NCI-H748 (cell line): Measurements from ENCODE around the gene ZBTB16.

Experiments
- DNase-seq: peaks from one replicate; lab custom pipeline; 2025; ENCODE audit not compliant: unreplicated experiment; lab: John Stamatoyannopoulos, UW

Gene ZBTB16

DNA sequence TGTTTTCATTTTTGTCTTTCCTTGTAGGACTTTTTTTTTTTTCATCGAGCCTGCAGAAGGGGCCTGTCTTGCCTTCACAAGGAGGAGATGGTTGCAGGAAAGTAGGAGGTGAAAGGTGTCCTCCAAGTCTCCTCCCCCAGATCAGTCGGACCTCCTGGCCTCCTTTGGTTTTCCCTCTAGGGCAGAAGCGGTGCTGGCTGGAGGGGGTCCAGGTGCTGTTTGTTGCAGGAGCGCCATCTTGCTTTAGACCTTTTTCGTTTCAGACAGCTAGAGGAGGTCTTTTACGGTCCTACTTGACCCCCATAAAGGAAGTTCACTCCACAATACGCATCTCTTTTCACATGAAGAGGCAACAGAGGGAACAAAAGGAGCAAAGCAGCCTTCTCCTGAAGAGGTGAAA is 66.0 kb downstream of the ZBTB16 start:
- no peak for DNase-seq

DNA sequence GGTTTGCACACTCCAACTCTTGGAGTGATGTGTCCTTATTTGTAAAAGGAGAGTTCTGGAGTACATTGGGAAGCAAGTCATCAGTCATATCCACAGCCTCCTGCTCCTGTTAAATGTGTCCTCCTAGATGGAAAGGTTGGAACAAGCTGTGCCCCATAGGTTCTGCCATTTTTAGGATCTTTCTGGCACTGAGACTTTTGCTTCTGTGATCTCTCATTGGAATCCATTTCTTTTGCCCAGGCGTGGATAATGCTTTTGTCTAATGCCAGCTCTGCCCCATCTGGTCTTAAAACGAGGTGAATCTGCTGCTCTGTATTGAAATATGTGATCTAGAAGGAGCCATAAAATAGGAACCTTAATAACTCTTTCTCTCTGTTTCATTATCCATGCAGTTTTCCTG is 66.4 kb downstream of the ZBTB16 start:
- DNase-seq, result no peak

DNA sequence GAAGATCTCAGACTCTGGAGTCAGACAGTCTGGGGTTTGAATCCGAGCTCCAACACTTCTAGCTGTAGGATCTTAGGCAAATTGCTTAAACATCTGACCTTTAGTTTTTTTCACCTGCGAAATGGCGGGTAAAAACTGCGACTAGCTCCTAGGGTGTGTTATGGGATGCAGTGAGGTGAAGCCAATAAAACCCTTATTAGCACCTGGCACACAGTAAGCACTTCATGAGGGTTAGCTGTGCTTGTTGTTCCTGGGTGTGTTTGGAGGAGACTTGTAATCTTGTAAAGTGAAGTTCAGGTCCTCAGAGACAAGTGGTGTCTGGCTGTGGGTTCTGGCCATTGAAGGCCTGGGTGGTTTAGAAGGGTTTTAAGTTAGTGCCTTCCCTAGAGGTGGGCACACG is 68.9 kb downstream of the ZBTB16 start:
- no peak for DNase-seq

DNA sequence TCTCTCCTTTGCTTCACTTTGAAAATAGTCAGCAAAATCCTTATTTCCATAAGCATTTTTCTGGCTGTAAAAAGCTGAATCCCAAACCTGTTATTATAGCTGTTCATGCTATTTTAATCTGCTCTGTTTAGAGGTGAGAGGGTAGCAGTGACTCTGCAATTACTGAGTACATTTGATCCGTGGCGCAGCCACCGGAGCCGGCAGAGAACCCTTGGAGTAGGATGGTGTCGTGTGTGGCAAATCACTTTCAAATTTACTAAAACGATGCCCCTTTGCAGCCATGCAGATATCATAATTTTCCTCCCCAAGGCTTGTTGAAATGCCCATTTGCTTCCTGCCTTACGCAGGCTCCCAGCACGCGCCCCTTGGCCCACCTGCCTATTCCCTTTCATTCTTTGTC is 69.6 kb downstream of the ZBTB16 start:
- DNase-seq, result no peak

DNA sequence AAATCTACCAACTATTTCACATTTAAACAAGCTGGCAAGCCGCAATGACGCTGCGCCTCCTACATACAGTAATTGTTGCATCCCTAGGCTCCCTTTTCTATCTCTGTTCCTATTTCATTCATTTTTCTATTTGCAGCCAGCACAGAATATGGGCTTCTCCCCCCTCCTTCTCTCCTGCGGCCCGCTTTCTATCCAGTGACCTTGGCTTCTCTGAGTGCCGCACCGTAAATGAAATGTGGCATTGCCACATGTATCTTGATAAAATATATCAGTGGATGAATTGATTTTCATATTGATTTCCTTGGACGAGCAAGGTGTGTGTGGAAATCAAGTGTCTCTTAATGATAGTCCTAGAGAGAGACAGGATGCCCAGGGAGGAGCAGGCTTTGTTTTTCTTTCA is 70.2 kb downstream of the ZBTB16 start:
- no peak for DNase-seq

DNA sequence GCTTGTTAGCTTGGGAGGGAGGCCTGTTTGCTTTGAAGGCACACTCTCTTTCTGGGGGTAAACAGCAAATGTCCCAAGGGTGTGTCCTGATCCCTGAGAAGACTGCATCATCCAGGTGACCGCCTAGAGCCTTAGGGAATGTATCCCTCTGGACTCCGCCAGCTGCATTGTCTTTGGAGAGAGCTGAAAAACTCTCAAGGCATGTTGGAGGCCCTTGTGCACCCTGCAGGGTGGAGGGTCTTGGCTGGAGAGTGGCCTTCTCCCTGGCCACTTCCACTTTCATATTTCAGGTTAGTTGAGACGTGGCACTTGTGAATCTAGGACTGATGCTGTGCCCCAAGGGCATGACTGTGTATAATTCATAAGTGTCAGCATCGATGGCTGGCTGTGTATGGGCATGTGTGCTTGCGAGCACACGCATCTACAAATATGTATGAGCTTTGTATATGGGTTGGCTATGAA is 70.6 kb downstream of the ZBTB16 start:
- no peak for DNase-seq

DNA sequence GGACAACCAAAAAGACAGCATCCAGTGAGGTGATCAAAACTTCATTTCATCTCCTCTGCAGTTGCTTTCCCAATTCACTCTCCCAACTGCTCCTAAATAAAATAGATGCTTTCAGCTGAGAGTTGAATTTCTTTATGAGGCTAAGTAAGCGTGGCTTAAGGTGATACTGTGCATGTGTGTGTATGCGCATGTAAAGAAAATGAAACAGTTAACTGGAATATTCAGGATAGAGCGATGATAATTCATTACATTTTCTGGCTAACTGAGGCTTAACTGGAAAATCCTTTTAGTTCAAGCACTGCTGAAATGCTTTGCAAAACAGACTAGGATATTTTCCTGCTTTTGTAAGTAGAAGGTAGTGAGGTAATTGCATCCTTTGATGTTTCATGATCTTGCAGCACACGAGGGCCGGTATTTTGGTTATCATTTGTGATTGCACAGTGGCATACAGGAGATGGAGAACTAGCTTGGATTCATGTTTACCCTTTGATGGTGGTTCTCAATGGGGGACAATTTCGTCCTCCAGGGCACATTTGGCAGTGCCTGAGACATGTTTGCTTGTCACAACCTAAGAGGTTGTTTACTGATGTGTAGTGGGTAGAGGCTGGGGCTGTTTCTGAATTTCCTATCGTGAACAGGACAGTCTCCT is 71.2 kb downstream of the ZBTB16 start:
- no peak for DNase-seq

DNA sequence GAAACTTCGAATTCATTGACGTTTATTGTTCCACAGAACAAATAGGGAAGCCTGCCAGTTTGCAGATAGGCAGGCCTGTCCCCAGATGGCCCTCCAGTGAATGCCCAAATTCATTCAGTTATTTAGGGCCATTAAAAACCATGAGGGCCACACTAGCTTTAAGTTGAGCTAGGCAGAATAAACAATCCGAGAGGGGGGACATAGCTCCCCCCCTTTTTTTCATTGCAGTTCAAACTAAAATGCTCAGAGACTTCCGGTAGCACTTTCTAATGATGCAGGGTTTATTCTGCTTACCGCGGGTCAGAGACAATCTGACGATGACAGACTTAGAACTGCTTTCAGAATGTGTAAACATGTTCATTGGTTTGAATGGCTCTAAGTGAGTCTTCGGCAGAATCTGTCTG is 72.0 kb downstream of the ZBTB16 start:
- DNase-seq, result no peak

DNA sequence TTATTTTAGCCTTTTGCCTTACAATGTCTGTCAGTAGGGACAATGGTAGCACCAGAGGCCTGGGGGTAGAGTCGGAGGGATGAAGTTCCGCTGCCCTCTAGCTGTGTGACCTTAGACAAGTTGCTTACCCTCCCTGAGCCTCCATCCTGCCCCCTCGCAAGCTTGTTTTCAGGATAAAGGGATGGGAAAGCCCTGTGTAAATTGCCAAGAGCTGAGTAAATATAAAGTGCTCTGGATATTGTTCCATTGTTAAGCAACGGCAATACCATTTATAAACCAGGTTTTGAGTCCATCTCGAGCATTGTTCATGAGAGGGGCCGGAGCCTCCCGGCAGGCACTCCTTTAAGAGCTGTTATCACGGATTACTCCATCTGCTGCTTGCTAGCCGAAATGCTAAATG is 72.9 kb downstream of the ZBTB16 start:
- DNase-seq, result peak; percentile 45

DNA sequence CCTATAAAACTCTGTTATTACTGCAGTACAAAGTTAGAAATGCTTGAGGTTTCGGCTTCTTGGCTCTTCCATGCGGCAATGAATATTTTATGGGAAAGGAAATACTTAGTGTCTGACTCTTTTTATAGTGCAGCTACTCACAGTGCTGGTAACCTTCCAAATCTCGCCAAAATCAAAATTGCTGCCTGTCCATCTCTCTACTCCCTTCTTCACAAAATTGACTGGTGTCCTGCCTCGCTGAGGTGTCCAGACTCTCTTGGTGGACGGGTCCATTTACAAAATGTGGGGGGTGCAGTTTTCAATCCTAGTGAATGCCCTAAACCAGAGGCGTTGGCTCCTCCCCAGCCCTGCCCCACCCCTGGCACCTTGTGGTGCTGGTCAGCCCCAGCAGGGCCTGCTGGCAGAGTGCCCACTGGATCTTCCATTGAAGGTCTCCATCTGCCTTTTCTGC is 73.5 kb downstream of the ZBTB16 start:
- no peak for DNase-seq

DNA sequence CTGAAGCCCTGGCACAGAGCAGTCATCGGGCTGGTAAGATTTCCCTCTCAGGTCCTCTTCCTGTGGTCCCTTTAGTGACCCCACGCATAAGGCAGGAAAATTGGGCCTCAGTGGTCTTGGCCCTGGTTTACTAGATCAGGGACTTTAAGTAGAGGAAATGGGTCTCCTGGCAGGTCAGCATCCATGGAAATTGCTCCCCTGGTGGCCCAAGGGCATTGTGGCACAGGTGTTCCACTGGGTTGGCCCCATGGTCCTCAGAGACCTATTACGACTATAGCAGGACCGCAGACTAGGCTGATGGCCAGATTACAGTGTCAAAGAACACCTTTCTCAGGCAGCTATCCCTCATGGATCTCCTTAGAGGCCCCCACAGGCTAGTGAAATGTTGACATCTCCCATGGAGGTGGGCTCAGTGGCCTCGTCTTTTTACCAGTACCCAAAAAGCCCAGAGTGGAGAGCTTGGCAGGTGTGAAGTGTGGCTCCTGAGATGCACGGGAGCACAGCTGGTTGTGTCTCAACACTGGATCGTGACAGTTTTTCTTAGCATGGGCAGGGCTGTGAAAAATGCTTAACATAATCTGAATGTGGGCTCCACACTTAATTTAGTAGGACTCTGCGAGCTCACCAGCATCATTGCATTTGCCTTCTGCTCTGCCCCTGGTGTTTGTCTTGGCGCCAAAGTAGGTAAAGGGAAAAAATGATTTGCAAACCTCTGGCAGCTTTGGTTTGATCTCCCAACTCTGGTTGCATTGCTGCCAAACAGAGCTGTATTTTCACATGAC is 74.2 kb downstream of the ZBTB16 start:
- no peak for DNase-seq

DNA sequence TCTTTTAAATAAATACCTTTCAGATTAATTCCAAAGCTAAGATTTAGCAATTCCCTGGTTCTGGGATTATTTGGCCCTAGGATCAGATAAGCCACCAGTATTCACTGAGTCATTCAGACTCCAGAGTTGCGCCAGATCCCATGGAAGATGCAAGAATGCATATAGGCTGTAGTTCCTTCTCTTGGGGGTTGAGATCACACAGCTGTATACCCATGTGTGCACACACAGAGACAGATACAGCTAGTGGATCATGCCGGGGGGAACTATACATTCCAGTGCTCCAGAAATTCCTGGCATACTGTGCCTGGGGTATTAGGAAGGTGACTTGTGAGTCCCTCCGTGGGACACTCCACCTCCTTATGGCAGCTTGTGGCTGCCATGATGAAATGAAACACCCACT is 75.4 kb downstream of the ZBTB16 start:
- DNase-seq, result no peak

DNA sequence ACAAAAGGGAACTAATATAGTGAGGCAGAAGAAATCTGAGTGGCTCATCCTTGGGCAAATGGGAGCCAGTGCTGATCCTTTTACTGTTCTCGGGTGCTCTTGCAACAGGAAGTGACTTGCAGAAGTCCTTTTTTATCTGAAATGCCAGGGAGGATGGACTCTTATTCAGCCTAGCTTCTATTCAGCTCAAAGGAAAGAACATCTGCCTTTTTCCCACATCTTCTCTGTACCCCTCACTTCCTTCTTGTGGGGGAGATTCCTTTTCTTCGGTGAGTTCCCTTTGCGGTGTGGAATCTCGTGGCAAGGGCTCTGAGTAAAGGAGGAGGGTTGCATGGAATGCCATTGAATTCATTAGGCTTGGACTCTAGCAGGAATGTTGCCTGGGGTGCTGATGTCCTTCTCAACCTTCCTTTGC is 76.2 kb downstream of the ZBTB16 start:
- no peak for DNase-seq

DNA sequence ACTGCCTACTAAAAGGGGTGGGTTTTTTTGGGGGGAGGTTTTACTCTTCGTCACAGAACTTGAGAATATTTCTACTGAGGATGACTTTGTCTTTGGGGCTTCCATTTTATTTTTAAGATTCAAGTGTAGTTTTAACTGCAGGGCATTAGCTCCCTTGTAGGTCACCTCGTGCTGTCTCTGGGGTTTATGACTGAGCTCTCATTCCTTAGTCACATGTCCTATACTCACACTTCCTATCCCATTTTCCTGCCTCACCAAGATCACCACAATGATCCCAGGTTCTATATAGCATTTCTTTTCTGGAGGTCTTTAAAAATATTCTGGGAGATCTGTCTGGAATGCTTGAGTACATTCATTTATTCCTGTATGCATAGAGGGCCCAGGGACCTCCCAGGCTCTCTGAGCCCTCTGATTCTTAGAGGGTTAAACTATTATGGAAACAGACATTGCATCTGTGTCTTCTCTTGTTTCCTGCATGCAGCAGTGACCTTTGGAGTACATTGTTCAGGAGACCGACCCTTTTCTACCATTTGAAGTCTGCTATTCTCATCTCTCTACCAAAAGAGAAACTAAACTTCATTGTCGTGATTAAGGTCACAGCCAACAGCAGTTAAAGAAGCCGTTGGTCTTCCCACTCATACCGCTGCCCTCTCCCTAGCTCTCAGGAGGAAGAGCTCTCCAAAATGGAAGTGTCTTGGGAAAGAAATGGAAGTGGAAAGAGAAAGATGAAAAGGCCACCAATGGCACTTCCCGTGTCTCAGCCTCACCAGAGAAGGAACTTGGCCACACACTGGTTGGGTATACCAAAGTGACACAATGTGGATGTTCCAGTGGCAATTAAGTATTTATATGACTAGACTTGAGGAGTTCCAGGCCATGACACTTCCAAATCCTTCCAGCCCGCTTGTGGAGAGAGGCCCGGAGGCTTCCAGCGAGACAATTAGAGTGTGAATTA is 77.5 kb downstream of the ZBTB16 start:
- DNase-seq, result no peak

DNA sequence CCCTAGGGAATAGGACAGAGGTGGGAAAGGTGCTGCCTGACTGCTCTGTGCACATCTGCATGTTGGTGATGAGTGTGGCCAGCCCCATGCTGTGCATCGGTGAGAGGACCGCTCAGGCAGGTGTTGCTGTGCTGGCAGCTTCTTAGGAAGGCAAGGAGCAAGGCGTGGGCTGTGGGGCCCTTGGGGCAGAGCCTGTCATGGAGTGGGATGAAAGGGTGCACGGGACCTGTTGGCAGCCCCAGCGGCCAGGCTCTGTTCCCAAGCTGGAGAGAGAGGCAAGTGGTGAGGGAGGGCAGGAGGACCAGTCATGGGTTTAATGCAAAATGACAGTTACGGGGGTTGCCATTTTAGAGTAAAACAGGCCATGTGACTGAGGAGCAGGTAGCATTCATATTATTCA is 78.3 kb downstream of the ZBTB16 start:
- DNase-seq, result no peak

DNA sequence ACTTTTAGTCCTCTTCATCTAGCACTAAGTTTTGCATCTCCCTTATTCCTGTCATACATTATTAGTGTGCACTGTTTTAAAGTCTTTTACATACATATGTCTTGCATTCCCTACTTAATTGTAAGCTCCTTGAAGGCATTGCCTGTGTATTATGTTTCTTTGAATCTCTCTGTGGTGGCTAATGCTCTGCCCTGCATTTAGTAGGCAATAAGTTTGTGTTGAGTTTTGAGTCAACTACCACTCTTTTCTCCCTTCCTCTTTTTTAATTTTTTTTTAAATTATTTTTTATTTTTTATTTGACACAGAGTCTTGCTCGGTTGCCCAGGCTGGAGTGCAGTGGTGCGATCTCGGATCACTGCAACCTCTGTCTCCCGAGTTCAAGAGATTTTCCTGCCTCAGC is 78.9 kb downstream of the ZBTB16 start:
- no peak for DNase-seq

DNA sequence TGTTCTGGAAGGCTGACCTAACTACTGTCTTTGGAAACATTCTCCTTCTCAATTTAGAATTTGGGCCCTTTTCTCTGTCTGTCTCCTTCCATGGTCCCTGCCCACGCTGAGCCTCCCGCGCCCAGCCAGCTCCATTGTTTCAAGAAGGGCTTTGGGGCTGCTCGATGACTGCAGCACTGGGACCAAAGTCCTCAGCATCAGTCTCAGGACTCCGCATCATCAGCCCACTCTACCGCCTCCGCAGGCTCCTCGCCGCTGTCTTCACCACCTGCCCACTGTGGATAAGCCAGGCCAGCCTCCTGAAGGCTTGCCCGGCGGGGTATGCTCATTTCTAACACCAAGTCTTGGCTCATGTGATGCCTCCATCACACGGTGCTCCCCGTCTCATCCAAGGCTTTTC is 81.3 kb downstream of the ZBTB16 start:
- DNase-seq, result no peak

DNA sequence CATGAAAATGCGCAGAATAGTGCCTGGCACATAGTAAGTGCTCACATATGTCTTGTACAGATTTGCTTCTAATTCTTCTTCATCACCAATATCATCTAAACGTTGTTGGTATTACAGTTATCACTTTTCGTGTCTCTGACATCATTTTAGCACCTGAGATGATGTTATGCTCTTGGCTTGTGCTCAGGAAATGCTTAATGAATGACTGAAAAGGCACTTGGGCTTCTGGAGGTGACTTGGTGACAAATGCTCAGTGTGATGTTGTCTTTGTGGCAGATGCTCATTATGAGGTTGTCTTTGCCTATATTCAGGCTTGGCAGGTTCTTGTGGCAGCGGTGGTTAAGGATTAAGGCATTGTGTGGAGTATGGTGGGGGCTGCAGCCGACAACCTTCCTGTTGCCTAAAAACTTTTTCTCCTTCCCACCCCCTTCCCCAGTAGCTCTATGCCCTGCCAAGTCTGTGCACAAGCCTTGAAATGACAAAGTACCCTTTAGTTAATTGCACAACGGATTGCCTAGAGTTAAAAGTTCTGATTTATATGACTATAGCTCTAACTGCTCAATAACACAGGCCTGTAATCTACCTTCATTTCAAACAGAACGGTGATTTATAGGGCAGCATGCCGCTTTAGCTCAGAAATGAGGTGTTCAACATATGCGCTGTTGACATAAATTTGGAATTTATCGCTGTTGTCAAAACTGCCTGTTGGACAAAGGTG is 82.5 kb downstream of the ZBTB16 start:
- DNase-seq, result no peak

DNA sequence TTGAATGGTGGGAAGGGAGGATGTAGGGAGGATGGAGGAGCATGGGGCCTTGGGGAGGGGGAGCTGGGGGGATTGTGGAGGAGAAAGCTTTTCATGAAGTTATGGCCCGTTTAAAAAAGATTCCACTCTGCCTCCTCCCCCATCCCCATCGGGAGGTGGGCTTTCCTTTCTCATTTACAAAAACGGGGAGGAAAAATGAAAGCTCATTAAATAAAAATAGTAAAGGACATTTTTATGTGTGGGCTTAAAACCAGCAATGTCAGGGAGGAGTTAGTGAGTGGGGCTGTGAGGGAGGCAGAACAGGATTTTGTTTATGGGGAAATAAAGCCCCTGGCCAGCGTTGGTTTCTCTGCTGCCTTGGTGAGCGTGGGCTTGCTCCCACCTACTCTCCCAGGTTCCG is 83.2 kb downstream of the ZBTB16 start:
- no peak for DNase-seq

DNA sequence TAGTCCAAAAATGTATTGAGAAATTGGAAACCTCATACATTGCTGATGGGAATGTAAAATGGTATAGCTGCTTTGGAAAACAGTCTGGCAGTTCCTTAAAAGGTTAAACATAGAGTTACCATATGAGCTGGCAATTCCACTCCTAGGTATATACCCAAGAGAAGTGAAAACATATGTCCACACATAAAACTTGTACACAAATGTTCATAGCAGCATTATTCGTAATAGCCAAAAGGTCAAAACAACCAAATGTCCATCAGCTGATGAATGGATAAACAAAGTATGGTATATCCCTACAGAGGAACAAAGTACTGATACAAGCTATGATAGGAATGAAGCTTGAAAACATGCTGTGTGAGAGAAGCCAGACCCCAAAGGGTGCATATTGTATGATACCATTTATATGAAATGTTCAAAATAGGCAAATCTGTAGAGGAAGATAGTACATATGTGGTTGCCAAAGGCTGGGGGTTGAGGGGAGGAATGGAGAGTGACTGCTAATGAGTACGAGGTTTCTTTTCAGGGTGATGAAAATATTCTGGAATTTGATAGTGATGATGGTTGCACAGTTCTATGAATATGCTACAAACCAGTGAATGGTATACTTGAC is 85.8 kb downstream of the ZBTB16 start:
- no peak for DNase-seq
